ENCODE measurements around the gene PIGH.

GRCh38 chr14:67574806-67575205 is 25.3 kb downstream of the PIGH start:
- no peak for TF ChIP-seq PAX5 (IDR thresholded peaks at IDR 0.05; ENCODE audit: insufficient read depth, low read length, severe bottlenecking)
- TF ChIP-seq TAF1 (IDR thresholded peaks at IDR 0.05; ENCODE audit: low read depth, low read length) = no peak
